ENCODE results near the gene ZBBX.

The ZBBX gene

GRCh38 chr3:167241048-167241845, 138.8 kb downstream of the ZBBX start:
- DNase-seq (ENCODE audit: low spot score) = peak; percentile 6
- POLR2A ChIA-PET (ENCODE audit: low non-redundant PET) = no interaction called here
- no peak for TF ChIP-seq CTCF (conservative IDR thresholded peaks at IDR 0.05; ENCODE audit: low read depth)
- CTCF ChIA-PET = interaction anchor here (0.6 kb wide), 1 partner anchor 1203 kb away, joined by 3 read pairs; no protein-coding TSS in a partner anchor
- no peak overlapping the region for H3K27ac ChIP-seq

- no peak overlapping the region for H3K27ac ChIP-seq
- ChIA-PET POLR2A (ENCODE audit: low non-redundant PET) (no interaction called here), CTCF (no interaction called here)
- DNase-seq (ENCODE audit: low spot score) = peak; percentile 3
- no peak for TF ChIP-seq CTCF (conservative IDR thresholded peaks at IDR 0.05; ENCODE audit: low read depth)
Observed at GRCh38 chr3:167228135-167228534, 152.0 kb downstream of the ZBBX start.

GRCh38 chr3:167225821-167226220, 154.3 kb downstream of the ZBBX start:
- no peak overlapping the region for H3K27ac ChIP-seq
- ChIA-PET POLR2A (ENCODE audit: low non-redundant PET) (no interaction called here), CTCF (no interaction called here)
- DNase-seq (ENCODE audit: low spot score) = no peak
- no peak for TF ChIP-seq CTCF (conservative IDR thresholded peaks at IDR 0.05; ENCODE audit: low read depth)

- CTCF ChIA-PET = interaction anchor here (1.1 kb wide), 1 partner anchor 12 kb away, joined by 5 read pairs; no protein-coding TSS in a partner anchor
- POLR2A ChIA-PET (ENCODE audit: low non-redundant PET) = no interaction called here
- H3K27ac ChIP-seq = no peak overlapping the region
- no peak for DNase-seq (ENCODE audit: low spot score)
- no peak for TF ChIP-seq CTCF (conservative IDR thresholded peaks at IDR 0.05; ENCODE audit: low read depth)
Observed at GRCh38 chr3:167209011-167209410, 171.1 kb downstream of the ZBBX start.

GRCh38 chr3:167203062-167203461, 177.0 kb downstream of the ZBBX start:
- CTCF ChIA-PET = no interaction called here

GRCh38 chr3:167198949-167199600, 181.0 kb downstream of the ZBBX start:
- TF ChIP-seq CTCF (conservative IDR thresholded peaks at IDR 0.05; ENCODE audit: low read depth) = no peak
- no peak for DNase-seq (ENCODE audit: low spot score)
- POLR2A ChIA-PET (ENCODE audit: low non-redundant PET) = no interaction called here
- H3K27ac ChIP-seq = no peak overlapping the region
- CTCF ChIA-PET = no interaction called here

More at GRCh38 chr3:167203062-167203461, 177.0 kb downstream of the ZBBX start:
- no peak for DNase-seq (ENCODE audit: low spot score)
- no peak for TF ChIP-seq CTCF (conservative IDR thresholded peaks at IDR 0.05; ENCODE audit: low read depth)
- POLR2A ChIA-PET (ENCODE audit: low non-redundant PET) = no interaction called here
- H3K27ac ChIP-seq = no peak overlapping the region

Measured in RWPE1 (cell line).